Middle frontal gyrus (tissue), 1 donor: ENCODE measurements around the gene PRIM1.
"Not testable (repeated sequence)": the region's sequence is repeated elsewhere in the genome, so short reads cannot be mapped to it uniquely, and the experiment has no call there.

ENCODE experiments used
- DNase-seq: peaks from one replicate; pipeline ENCODE4 v3.0.0-alpha.2; 2015; ENCODE audit warnings: low spot score; ENCODE audit errors: extremely low spot score

PRIM1 gene

GRCh38 chr12:56751712-56752598, at the start of gene PRIM1:
Gene PRIM1 (minus strand): TSS chr12:56752323. CDS start chr12:56752298, 25 bp downstream.
- peak; percentile 67 for DNase-seq

- DNase-seq, result no peak
Measured at GRCh38 chr12:56800221-56800620, 48.1 kb upstream of the PRIM1 start.

- DNase-seq, result not testable (repeated sequence)
Measured at GRCh38 chr12:56799345-56799744, 47.2 kb upstream of the PRIM1 start.

GRCh38 chr12:56795791-56796190, 43.7 kb upstream of the PRIM1 start:
- DNase-seq, result not testable (repeated sequence)

- DNase-seq, result not testable (repeated sequence)
Measured at GRCh38 chr12:56795046-56795562, 43.0 kb upstream of the PRIM1 start.

GRCh38 chr12:56793124-56793523, 41.0 kb upstream of the PRIM1 start:
- not testable (repeated sequence) for DNase-seq

- DNase-seq, result no peak
Measured at GRCh38 chr12:56792678-56793077, 40.6 kb upstream of the PRIM1 start.

GRCh38 chr12:56789429-56789828, 37.3 kb upstream of the PRIM1 start:
- DNase-seq, result not testable (repeated sequence)

- no peak for DNase-seq
Measured at GRCh38 chr12:56787498-56787897, 35.4 kb upstream of the PRIM1 start.

- DNase-seq, result no peak
Measured at GRCh38 chr12:56785874-56786273, 33.8 kb upstream of the PRIM1 start.

- no peak for DNase-seq
Measured at GRCh38 chr12:56785141-56785865, 33.2 kb upstream of the PRIM1 start.

- DNase-seq, result no peak
Measured at GRCh38 chr12:56781726-56782125, 29.6 kb upstream of the PRIM1 start.

- DNase-seq, result no peak
Measured at GRCh38 chr12:56778756-56779155, 26.6 kb upstream of the PRIM1 start.

- DNase-seq, result no peak
Measured at GRCh38 chr12:56776654-56777053, 24.5 kb upstream of the PRIM1 start.

GRCh38 chr12:56775638-56776037, 23.5 kb upstream of the PRIM1 start:
- no peak for DNase-seq

- DNase-seq, result no peak
Measured at GRCh38 chr12:56773113-56773512, 21.0 kb upstream of the PRIM1 start.

GRCh38 chr12:56772625-56773024, 20.5 kb upstream of the PRIM1 start:
- no peak for DNase-seq

- no peak for DNase-seq
Measured at GRCh38 chr12:56769868-56770267, 17.7 kb upstream of the PRIM1 start.

- DNase-seq, result no peak
Measured at GRCh38 chr12:56768424-56768823, 16.3 kb upstream of the PRIM1 start.

- no peak for DNase-seq
Measured at GRCh38 chr12:56766535-56766934, 14.4 kb upstream of the PRIM1 start.

GRCh38 chr12:56763753-56764657, 11.9 kb upstream of the PRIM1 start:
- DNase-seq, result no peak
